ENCODE measurements around the gene CARS2. TPM values are rescaled to one million over a fixed set of nuclear protein-coding genes. Genes with fewer than 3 reads are reported as not detected.

CARS2 gene
- total and polyA plus RNA-seq, 2 of the 8 experiments (the other 6 are each of a cell fraction or from before 2014, with no cell fraction given): 47.7 to 55.9 TPM

- TF ChIP-seq, protein P1, sequence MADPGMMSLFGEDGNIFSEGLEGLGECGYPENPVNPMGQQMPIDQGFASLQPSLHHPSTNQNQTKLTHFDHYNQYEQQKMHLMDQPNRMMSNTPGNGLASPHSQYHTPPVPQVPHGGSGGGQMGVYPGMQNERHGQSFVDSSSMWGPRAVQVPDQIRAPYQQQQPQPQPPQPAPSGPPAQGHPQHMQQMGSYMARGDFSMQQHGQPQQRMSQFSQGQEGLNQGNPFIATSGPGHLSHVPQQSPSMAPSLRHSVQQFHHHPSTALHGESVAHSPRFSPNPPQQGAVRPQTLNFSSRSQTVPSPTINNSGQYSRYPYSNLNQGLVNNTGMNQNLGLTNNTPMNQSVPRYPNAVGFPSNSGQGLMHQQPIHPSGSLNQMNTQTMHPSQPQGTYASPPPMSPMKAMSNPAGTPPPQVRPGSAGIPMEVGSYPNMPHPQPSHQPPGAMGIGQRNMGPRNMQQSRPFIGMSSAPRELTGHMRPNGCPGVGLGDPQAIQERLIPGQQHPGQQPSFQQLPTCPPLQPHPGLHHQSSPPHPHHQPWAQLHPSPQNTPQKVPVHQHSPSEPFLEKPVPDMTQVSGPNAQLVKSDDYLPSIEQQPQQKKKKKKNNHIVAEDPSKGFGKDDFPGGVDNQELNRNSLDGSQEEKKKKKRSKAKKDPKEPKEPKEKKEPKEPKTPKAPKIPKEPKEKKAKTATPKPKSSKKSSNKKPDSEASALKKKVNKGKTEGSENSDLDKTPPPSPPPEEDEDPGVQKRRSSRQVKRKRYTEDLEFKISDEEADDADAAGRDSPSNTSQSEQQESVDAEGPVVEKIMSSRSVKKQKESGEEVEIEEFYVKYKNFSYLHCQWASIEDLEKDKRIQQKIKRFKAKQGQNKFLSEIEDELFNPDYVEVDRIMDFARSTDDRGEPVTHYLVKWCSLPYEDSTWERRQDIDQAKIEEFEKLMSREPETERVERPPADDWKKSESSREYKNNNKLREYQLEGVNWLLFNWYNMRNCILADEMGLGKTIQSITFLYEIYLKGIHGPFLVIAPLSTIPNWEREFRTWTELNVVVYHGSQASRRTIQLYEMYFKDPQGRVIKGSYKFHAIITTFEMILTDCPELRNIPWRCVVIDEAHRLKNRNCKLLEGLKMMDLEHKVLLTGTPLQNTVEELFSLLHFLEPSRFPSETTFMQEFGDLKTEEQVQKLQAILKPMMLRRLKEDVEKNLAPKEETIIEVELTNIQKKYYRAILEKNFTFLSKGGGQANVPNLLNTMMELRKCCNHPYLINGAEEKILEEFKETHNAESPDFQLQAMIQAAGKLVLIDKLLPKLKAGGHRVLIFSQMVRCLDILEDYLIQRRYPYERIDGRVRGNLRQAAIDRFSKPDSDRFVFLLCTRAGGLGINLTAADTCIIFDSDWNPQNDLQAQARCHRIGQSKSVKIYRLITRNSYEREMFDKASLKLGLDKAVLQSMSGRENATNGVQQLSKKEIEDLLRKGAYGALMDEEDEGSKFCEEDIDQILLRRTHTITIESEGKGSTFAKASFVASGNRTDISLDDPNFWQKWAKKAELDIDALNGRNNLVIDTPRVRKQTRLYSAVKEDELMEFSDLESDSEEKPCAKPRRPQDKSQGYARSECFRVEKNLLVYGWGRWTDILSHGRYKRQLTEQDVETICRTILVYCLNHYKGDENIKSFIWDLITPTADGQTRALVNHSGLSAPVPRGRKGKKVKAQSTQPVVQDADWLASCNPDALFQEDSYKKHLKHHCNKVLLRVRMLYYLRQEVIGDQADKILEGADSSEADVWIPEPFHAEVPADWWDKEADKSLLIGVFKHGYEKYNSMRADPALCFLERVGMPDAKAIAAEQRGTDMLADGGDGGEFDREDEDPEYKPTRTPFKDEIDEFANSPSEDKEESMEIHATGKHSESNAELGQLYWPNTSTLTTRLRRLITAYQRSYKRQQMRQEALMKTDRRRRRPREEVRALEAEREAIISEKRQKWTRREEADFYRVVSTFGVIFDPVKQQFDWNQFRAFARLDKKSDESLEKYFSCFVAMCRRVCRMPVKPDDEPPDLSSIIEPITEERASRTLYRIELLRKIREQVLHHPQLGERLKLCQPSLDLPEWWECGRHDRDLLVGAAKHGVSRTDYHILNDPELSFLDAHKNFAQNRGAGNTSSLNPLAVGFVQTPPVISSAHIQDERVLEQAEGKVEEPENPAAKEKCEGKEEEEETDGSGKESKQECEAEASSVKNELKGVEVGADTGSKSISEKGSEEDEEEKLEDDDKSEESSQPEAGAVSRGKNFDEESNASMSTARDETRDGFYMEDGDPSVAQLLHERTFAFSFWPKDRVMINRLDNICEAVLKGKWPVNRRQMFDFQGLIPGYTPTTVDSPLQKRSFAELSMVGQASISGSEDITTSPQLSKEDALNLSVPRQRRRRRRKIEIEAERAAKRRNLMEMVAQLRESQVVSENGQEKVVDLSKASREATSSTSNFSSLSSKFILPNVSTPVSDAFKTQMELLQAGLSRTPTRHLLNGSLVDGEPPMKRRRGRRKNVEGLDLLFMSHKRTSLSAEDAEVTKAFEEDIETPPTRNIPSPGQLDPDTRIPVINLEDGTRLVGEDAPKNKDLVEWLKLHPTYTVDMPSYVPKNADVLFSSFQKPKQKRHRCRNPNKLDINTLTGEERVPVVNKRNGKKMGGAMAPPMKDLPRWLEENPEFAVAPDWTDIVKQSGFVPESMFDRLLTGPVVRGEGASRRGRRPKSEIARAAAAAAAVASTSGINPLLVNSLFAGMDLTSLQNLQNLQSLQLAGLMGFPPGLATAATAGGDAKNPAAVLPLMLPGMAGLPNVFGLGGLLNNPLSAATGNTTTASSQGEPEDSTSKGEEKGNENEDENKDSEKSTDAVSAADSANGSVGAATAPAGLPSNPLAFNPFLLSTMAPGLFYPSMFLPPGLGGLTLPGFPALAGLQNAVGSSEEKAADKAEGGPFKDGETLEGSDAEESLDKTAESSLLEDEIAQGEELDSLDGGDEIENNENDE (IDR thresholded peaks at IDR 0.05; ENCODE audit: insufficient replicate concordance, low read length): no peak
- TF ChIP-seq TAF7 (optimal IDR thresholded peaks at IDR 0.05; ENCODE audit: borderline replicate concordance, low read depth, low read length): no peak
- no peak for TF ChIP-seq POU5F1 (IDR thresholded peaks at IDR 0.05; ENCODE audit: low read depth, low read length)
- TF ChIP-seq TAF1 (IDR thresholded peaks at IDR 0.05; ENCODE audit: low read depth, low read length): no peak
- TF ChIP-seq SRF (IDR thresholded peaks at IDR 0.05; ENCODE audit: low read depth, low read length): no peak
- TF ChIP-seq NRF1 (IDR thresholded peaks at IDR 0.05; ENCODE audit: low read depth, low read length): no peak
- TF ChIP-seq PHF8 (conservative IDR thresholded peaks at IDR 0.05; ENCODE audit: low read depth, low read length): no peak
- TF ChIP-seq SP4 (IDR thresholded peaks at IDR 0.05; ENCODE audit: low read length): no peak
- no peak for TF ChIP-seq BCL11A (IDR thresholded peaks at IDR 0.05; ENCODE audit: low read depth in 2 of 2, low read length in 2 of 2)
- no peak for TF ChIP-seq TCF12 (IDR thresholded peaks at IDR 0.05; ENCODE audit: low read depth, low read length)
- TF ChIP-seq ASH2L (IDR thresholded peaks at IDR 0.05; ENCODE audit: low read length): no peak
- no peak for TF ChIP-seq RXRA (IDR thresholded peaks at IDR 0.05; ENCODE audit: insufficient read depth, low read depth, low read length)
- no peak for TF ChIP-seq KDM1A (IDR thresholded peaks at IDR 0.05; ENCODE audit: borderline replicate concordance, low read length)
Measured at GRCh38 chr13:110700641-110701040, 5.3 kb downstream of the CARS2 start (continued).

All from H1 (cell line).